ENCODE data around the gene CHTF18. TPM values are rescaled to one million over a fixed set of nuclear protein-coding genes. Genes with fewer than 3 reads are reported as not detected.

The CHTF18 gene
- total and polyA plus RNA-seq, 2 of the 4 experiments (the other 2 are of a cell fraction): 3.2 to 21.4 TPM

GRCh38 chr16:750485-750884, 37.9 kb upstream of the CHTF18 start:
- dilution Hi-C loops (cut with HindIII; ENCODE audit: low sequenced_read_pairs, unreplicated experiment): no loop called here
- CTCF ChIA-PET: no interaction called here

More at GRCh38 chr16:750485-750884, 37.9 kb upstream of the CHTF18 start:
- Histone ChIP-seq H2AK5ac (ENCODE audit: low read depth, low read length) (no peak overlapping the region), H4K91ac (ENCODE audit: insufficient read depth, low read depth, low read length) (no peak overlapping the region), H3K27ac (ENCODE audit: insufficient read depth, low read length) (no peak overlapping the region), H3K4me1 (ENCODE audit: control insufficient read depth, insufficient read depth, low read length) (no peaks in the 10 kb centered on the region), H3K23ac (ENCODE audit: low read depth, low read length) (no peak overlapping the region), H3K14ac (replicated peaks; ENCODE audit: low read depth, low read length) (no peak overlapping the region), H3K4me3 (ENCODE audit: insufficient read depth, low read depth, low read length) (no peak overlapping the region), H3K79me1 (ENCODE audit: low read depth in 1 of 2, low read length in 2 of 2) (no peaks in the 10 kb centered on the region), H3K36me3 (ENCODE audit: control insufficient read depth, insufficient read depth, low read length) (no peaks in the 10 kb centered on the region), H3K4me2 (ENCODE audit: low read depth, low read length) (no peak overlapping the region), H3K9me1 (ENCODE audit: insufficient read depth, low read length) (no peaks in the 10 kb centered on the region), H2AFZ (replicated peaks; ENCODE audit: low read length, poor library complexity) (no peak overlapping the region), H3K4ac (ENCODE audit: low read depth, low read length) (no peak overlapping the region), H4K20me1 (ENCODE audit: insufficient read depth, low read length) (no peaks in the 10 kb centered on the region), H2BK5ac (ENCODE audit: low read depth, low read length, poor library complexity, severe bottlenecking) (no peak overlapping the region), H3K56ac (ENCODE audit: extremely low read depth, insufficient read depth, low read length) (no peak overlapping the region), H4K8ac (ENCODE audit: low read depth in 2 of 2, low read length in 2 of 2) (no peak overlapping the region), H3K9me3 (ENCODE audit: control insufficient read depth, insufficient read depth, low read length) (no peaks in the 10 kb centered on the region), H3K27me3 (ENCODE audit: control insufficient read depth, insufficient read depth, low read length) (peaks cover 11% of the 10 kb centered on the region), H2BK15ac (ENCODE audit: low read depth, low read length) (no peak overlapping the region), H4K5ac (ENCODE audit: low read depth, low read length) (no peak overlapping the region), H2AK9ac (replicated peaks; ENCODE audit: low read depth, low read length, poor library complexity) (peak overlapping the region; percentile 24), H3K9ac (ENCODE audit: low read depth, low read length) (no peak overlapping the region), H2BK20ac (ENCODE audit: low read depth, low read length) (no peak overlapping the region), H2BK120ac (ENCODE audit: low read depth, low read length) (no peak overlapping the region), H3K18ac (ENCODE audit: low read depth, low read length) (no peak overlapping the region)
- in situ Hi-C loops (cut with MboI; ENCODE audit: low sequenced_read_pairs) (no loop called here), intact Hi-C loops (cut with micrococcal nuclease) (no loop called here)
- no peak for DNase-seq
- WGBS, 2 experiments (ENCODE audit: extremely low coverage in 2 of 2, insufficient read length in 1 of 2): 47% methylated on average over 3 of the region's 9 CpGs; no CpG with 5 or more reads in 1 of the 2 experiments
- BruUV-seq (replicated peaks): no TSS peak
- ATAC-seq (ENCODE audit: low read depth): no peak
- POLR2A ChIA-PET (ENCODE audit: unreplicated experiment): no interaction called here
- TF ChIP-seq SMC3 (IDR thresholded peaks at IDR 0.05; ENCODE audit: low read depth, low read length) (no peak), POLR2A (IDR thresholded peaks at IDR 0.05; ENCODE audit: low read depth, low read length) (no peak), RAD21 (IDR thresholded peaks at IDR 0.05; ENCODE audit: low read length) (no peak), CEBPB (IDR thresholded peaks at IDR 0.05; ENCODE audit: low read depth, low read length) (no peak), FOS (IDR thresholded peaks at IDR 0.05; ENCODE audit: low read depth, low read length) (no peak), BHLHE40 (IDR thresholded peaks at IDR 0.05; ENCODE audit: low read depth, low read length) (no peak), CHD1 (IDR thresholded peaks at IDR 0.05; ENCODE audit: low read depth, low read length) (no peak), ELK1 (IDR thresholded peaks at IDR 0.05; ENCODE audit: borderline replicate concordance, low read depth, low read length) (no peak), CTCF (conservative IDR thresholded peaks at IDR 0.05; ENCODE audit: low read depth, low read length) (no peak), MAZ (IDR thresholded peaks at IDR 0.05; ENCODE audit: borderline replicate concordance, low read depth, low read length) (no peak), MAFK (IDR thresholded peaks at IDR 0.05; ENCODE audit: low read depth, low read length) (no peak), RCOR1 (IDR thresholded peaks at IDR 0.05; ENCODE audit: insufficient replicate concordance, low read length) (no peak), MXI1 (IDR thresholded peaks at IDR 0.05; ENCODE audit: borderline replicate concordance, low read depth, low read length) (no peak), USF2 (IDR thresholded peaks at IDR 0.05; ENCODE audit: low read depth, low read length) (no peak), NFE2L2 (IDR thresholded peaks at IDR 0.05; ENCODE audit: low read depth, low read length) (no peak), RFX5 (IDR thresholded peaks at IDR 0.05; ENCODE audit: low read depth, low read length) (no peak)
